TTC549 (cell line): ENCODE measurements around the gene CETN2.
"Not testable (repeated sequence)": the region's sequence is repeated elsewhere in the genome, so short reads cannot be mapped to it uniquely, and the experiment has no call there.

Experiments used
- FAIRE-seq: peaks from 2 replicates; lab custom pipeline; 2012; peaks lifted over from hg19 to GRCh38; lab: Jason Lieb, UNC

CETN2 gene

DNA sequence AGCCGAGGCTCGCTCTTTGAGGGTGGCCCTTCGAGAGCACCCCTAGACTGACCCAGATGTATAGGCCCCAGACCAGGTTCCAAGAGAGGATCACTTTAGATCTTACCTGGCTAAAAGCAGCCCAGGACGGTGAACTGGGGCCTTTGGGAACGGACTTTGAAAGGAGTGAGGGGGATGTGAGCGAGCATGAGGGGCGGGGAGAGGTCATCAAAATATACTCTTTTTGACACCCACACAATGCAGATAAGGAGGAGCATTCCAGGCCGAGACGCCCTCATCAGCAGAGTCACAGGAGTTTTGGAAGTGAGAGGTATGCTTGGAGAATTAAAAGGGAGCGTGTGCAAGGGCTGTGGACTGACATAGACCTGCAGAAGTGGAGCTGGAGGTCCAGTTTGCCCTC is 834 bp upstream of the CETN2 start:
- no peak for FAIRE-seq

DNA sequence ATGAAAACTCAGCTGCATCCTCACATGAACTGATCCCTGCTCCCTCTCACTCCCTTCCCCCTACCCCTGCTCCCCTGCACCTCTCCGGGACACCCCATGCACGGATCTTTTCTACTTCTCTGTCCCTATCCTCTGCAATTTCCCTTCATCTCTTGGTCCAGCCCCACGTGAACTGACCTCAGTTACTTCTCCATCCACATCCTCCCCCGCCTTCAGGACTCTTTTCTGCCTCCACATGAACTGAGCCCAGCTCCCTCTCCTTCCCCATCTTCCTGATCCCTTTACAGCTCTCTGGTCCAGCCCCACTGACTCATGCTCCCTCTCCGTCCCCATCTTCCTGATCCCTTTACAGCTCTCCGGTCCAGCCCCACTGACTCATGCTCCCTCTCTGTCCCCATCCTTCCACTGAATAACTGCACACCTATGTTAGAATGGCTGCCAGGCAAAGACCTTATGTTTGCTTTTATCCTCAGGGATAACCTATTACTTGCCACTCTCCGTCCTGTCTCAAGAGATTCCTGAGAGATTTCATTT is 5.6 kb downstream of the CETN2 start:
- FAIRE-seq, result no peak

DNA sequence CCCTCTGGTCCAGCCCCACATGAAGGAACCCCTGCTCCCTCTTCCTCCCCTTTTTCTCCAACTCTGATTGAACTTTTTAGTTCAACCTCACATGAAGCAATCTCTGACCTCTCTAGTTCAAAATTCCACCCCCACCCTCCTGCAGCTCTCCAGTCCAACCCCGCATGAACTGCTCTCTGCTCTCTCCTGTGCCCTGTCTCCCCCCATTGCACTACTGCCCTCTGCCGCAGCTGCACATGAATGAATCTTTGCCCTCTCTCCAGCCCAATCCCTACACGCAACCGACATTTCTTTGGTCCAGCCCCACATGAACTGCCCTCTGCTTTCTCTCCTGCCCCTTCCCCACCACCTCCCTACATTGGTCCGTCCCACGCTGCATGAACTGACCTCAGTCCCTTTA is 6.9 kb downstream of the CETN2 start:
- FAIRE-seq, result no peak

DNA sequence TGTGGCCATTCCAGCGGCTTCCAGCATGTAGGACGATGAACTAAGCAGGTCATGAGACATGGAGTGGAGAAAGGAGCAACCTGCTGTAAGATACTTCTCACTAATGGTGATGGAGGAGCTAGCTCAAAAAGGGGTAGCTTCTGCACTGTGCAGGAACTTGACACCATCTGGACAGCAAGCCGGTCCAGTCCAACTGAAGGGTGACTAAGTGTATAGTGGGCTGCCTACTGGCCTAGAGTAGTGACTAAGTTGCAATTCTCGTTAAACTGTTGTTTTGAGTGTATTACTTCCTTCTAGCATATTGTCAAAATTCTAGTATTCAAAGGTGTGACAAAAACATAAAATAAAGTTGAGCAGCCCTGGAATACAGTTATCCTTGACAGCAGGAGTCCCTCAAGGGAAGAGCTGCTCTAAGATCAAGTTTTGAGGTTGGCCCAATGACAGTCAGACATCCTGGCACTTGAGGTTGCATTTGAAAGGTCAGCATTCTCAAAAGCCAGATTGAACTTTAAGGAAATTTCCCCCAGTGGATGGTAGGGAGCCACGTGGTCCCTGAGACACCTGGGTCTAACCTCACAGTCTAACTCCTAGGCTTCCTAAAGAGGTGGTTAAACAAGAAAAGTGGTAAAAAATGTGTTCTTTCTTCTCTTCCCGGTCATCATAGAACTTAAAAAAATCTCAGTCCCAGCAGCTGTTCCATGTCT is 8.0 kb downstream of the CETN2 start:
- no peak for FAIRE-seq

DNA sequence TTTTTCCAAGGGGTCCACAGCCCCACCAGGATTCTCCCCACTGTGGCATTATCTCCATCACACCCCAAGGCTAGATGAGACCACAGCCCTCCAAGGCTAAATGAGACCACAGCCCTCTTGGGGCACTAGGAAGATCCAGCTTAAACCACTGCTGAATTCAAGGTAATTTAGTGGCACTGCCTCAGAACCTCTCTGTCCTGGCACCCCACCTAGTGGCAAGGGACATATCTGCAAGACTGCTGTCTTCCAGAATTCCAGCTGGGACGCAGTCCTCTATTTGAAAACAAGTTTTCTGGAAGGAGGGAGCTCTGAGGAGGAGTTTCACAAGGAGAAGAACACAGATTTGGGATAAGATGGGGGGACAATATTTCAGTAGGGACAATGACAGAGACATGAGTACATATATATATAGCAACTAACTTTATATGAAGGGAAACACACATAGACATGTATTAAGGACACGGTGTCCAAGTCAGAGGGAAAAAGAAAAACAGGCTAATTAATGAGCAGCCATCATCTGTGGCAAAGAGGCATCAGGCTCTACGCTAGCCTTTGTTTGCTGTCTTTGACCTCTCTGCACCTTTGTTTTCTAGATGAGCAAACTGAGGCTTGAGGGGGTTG is 9.3 kb downstream of the CETN2 start:
- FAIRE-seq, result no peak

DNA sequence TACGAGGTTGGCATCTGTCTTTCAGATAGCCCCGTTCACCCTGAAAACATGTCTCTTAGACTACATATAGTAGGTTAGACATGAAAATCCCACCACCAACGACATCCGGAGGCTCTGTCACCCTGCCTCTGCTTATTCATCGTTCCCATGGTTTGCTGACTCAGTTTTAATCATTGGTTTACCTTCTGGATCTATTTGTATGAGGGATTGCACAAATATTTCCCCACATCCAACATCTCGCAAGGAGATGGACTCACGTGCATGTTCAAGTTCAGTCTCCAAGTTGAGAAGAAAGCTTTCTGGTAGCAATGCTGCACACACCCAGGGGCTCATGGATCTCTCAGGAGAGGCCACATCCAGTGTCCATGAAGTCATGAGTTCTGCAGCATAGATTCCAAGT is 10.8 kb downstream of the CETN2 start:
- no peak for FAIRE-seq

DNA sequence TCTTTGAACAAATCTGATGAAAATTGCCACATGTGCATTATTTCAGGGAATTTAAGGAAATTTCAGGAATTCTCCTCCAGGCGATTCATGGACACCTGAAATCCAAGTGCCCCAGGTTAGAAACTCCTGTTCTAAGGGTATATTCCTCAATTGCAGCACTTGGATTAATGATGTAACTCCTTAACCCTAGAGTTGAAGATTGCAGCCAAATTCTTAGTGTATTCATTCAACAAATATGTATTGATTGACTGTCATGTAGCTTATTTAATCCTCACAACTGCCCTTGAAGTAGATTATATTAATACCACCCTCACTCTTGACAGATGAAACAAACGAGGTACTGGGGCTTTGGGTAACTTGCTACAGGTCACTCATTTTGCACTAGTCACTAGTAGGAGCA is 11.3 kb downstream of the CETN2 start:
- no peak for FAIRE-seq

DNA sequence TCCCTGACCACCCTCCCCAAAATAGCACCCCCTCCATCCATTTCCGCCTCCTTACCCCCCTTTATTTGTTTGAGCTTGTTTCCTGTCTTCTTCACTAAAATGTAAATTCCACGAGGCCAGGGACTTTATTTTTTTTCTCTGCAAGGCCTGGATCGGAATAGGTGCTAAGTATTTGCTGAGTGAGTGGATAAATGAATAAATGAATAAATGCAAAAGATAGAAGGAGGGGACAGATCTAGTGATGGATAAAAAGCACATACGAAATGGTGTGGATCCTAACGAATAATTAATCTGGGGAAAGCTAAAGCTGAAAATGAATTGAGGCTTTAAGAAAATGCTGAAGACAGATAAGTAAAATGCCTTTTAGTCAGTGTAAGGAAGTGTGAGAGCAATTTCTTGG is 12.2 kb downstream of the CETN2 start:
- FAIRE-seq, result no peak

DNA sequence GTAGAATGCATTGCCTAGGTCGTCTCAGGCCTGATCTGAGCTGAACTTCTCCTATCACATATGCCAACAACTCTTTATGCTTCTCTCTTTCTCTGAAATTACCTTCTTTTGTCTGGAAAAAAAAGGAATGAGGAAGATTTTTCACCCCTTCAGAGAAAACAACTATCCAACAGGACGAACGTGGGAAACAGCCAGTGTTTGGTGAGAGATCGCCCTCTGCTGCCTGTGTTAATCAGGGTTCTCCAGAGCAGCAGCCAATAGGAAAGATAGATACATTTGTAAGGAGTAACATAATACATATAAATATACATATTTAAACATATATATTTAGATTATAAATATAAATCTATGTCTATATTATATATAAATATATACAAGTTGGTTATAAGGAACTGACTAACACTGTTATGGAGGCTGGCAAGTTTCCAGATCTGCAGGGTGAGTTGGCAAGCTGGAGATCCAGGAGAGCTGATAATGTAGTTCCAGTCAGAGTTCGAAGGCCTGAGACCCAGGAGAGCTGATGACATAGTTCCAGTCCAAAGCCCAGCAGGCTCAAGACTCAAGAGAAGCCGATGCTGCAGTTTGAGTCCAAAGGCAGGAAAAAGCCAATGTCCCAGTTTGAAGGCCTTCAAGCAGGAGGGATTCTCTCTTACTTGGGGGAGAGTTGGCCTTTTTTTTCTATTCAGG is 13.3 kb downstream of the CETN2 start:
- FAIRE-seq, result peak; percentile 71

DNA sequence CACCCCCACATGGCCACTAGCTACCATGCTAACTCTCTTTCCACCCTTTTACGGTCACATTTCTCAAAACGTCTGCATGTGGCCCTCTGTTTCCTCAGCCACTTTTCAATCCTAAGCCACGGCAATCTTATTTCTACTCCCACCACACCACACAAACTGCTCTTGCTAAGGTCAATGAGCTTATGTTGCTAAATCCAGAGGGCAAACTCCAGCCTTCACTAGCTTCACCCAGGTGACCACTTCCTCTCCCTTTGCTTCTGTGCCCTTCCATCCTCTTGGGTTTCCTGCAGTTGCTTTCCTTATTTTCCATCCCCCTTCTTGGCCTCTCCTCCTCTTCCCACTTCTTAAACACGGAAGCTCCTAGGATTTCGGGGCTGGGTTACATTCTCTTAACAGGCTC is 16.5 kb downstream of the CETN2 start:
- no peak for FAIRE-seq

DNA sequence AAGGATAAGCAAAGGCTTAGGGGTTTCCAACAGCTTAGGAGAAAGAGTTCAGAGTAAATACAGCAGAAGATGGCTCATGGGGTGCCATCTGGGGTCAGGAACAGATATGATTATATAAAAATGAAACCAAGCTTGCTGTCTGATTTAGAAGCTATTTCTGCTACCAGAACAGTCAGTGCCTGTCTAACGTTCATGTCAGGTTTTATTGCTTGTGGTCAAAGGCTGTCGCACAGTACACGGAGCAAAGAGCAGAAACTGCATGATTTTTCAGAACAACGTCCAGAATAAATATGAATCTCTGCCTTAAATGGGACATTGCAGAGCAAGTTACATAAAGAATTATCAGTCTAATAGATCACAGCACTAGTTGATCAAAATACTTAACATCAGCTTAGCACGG is 17.4 kb downstream of the CETN2 start:
- no peak for FAIRE-seq

DNA sequence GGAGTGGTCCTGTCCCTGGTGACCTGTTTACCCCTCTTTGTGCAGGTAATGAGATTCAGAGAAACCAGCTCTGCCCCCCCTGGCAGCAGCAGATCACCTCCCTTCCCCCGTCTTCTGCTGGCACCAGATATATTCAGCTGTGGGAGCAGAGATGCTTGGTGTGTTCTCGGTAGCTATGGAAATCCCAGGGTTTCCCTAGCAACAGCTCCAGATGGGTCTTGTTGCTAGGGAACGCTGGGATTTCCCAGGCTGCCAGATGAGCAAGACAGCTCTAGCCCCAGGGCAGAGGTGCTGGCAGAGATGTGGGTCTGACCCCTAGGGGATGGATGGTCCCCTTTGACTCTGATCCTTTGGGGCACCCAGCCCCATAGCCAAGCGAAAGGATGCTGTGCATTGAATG is 20.2 kb downstream of the CETN2 start:
- FAIRE-seq, result no peak

DNA sequence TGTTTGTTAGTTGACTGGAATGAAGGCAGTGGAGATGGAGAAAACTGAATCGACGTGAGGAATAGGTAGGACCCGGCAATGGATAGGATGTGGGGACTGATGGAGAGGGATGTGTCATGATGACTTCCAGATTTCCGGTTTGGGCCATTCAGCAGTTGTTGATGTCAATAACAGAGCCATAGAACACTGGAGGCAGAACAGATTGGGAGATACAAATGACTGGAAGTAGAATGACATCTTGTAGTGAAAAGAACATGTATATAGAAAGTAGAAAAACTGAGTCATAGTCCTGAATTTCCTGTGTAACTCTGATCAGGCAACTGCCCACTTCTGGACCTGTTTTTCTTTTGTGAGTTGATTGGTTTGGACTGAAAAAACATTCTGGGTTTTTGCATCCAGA is 24.5 kb downstream of the CETN2 start:
- FAIRE-seq, result no peak

DNA sequence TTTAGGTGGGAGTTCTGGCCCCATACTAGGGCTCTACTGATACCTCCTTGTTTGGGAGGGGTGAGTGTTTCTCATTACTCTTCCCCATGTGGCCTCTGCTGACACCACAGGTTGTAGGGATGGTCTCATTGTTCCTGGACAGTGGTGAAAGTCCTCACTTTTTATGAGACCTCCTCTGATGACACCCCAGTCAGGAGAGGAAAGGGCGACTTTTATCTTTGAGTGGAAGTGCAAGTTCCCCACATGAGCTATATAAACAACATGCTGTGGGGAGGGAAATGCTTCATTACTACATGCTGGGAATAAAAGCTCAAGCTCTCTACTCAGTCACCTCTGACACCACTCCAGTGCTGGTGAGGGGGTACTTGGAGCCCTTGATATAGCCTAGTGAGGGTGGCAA is 31.6 kb downstream of the CETN2 start:
- no peak for FAIRE-seq

DNA sequence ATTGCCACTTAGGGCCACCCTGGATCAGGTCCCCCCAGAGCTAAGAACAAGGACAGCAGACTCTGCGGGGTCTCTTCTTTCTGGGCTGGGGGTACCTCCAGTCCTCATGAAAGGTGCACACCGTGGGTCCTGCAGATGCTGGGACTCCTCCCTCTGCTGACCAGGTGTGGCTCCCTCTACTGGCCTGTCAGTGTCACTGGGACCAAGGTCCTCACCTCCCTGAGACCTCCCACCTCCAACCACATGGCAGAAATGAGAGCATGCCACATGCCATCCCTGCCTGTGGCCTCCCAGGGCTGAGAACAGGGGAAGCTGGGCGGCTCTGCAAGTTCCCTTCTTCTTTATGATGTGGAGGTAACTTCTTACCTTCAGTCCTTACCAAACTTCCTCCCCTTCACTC is 43.5 kb downstream of the CETN2 start:
- not testable (repeated sequence) for FAIRE-seq
